ENCODE results near the gene UQCRC2.
"Not testable (repeated sequence)": the region's sequence is repeated elsewhere in the genome, so short reads cannot be mapped to it uniquely, and the experiment has no call there.

UQCRC2 gene

GRCh38 chr16:21990381-21990944, 37.3 kb downstream of the UQCRC2 start:
- peak overlapping the region; percentile 24 for H3K4me3 Mint-ChIP-seq

GRCh38 chr16:21991621-21992020, 38.5 kb downstream of the UQCRC2 start:
- Mint-ChIP-seq H3K4me1 (ENCODE audit: low read depth) (peaks cover 29% of the 10 kb centered on the region), H3K4me3 (peak overlapping the region; percentile 51), H3K36me3 (ENCODE audit: low read depth) (peaks cover 3% of the 10 kb centered on the region), H3K27me3 (ENCODE audit: low read depth) (no peaks in the 10 kb centered on the region), H3K27ac (peak overlapping the region; percentile 11), H3K9me3 (no peaks in the 10 kb centered on the region)
- DNase-seq (ENCODE audit: low spot score) = no peak

More at GRCh38 chr16:21990381-21990944, 37.3 kb downstream of the UQCRC2 start:
- no peak overlapping the region for H3K27ac Mint-ChIP-seq
- H3K27me3 Mint-ChIP-seq (ENCODE audit: low read depth) = no peaks in the 10 kb centered on the region
- H3K4me1 Mint-ChIP-seq (ENCODE audit: low read depth) = peaks cover 29% of the 10 kb centered on the region
- H3K36me3 Mint-ChIP-seq (ENCODE audit: low read depth) = peaks cover 12% of the 10 kb centered on the region
- no peaks in the 10 kb centered on the region for H3K9me3 Mint-ChIP-seq
- no peak for DNase-seq (ENCODE audit: low spot score)

GRCh38 chr16:21994856-21995465, 41.8 kb downstream of the UQCRC2 start:
- Mint-ChIP-seq H3K27ac (no peak overlapping the region), H3K27me3 (ENCODE audit: low read depth) (no peaks in the 10 kb centered on the region), H3K4me3 (no peak overlapping the region), H3K4me1 (ENCODE audit: low read depth) (peaks cover 25% of the 10 kb centered on the region), H3K9me3 (no peaks in the 10 kb centered on the region), H3K36me3 (ENCODE audit: low read depth) (no peaks in the 10 kb centered on the region)
- no peak for DNase-seq (ENCODE audit: low spot score)

GRCh38 chr16:21996923-21997696, 43.9 kb downstream of the UQCRC2 start:
- Mint-ChIP-seq H3K27ac (no peak overlapping the region), H3K9me3 (no peaks in the 10 kb centered on the region), H3K27me3 (ENCODE audit: low read depth) (peaks cover 2% of the 10 kb centered on the region), H3K36me3 (ENCODE audit: low read depth) (no peaks in the 10 kb centered on the region), H3K4me3 (no peak overlapping the region), H3K4me1 (ENCODE audit: low read depth) (peaks cover 10% of the 10 kb centered on the region)
- DNase-seq (ENCODE audit: low spot score) = no peak

- H3K36me3 Mint-ChIP-seq (ENCODE audit: low read depth) = no peaks in the 10 kb centered on the region
- H3K27ac Mint-ChIP-seq = no peak overlapping the region
- H3K4me1 Mint-ChIP-seq (ENCODE audit: low read depth) = peaks cover 9% of the 10 kb centered on the region
- H3K27me3 Mint-ChIP-seq (ENCODE audit: low read depth) = peaks cover 2% of the 10 kb centered on the region
- DNase-seq (ENCODE audit: low spot score) = no peak
- no peaks in the 10 kb centered on the region for H3K9me3 Mint-ChIP-seq
- no peak overlapping the region for H3K4me3 Mint-ChIP-seq
These were observed 44.7 kb downstream of the UQCRC2 start for GRCh38 chr16:21997697-21998480.

GRCh38 chr16:22001591-22001990, 48.4 kb downstream of the UQCRC2 start:
- Mint-ChIP-seq H3K9me3 (no peaks in the 10 kb centered on the region), H3K27me3 (ENCODE audit: low read depth) (peaks cover 2% of the 10 kb centered on the region), H3K4me1 (ENCODE audit: low read depth) (peaks cover 6% of the 10 kb centered on the region), H3K27ac (no peak overlapping the region), H3K4me3 (no peak overlapping the region), H3K36me3 (ENCODE audit: low read depth) (no peaks in the 10 kb centered on the region)
- DNase-seq (ENCODE audit: low spot score) = no peak

GRCh38 chr16:22002047-22002446, 48.9 kb downstream of the UQCRC2 start:
- H3K4me1 Mint-ChIP-seq (ENCODE audit: low read depth) = peaks cover 10% of the 10 kb centered on the region
- DNase-seq (ENCODE audit: low spot score); H3K9me3 Mint-ChIP-seq; H3K27me3 Mint-ChIP-seq (ENCODE audit: low read depth); H3K36me3 Mint-ChIP-seq (ENCODE audit: low read depth); H3K4me3 Mint-ChIP-seq; H3K27ac Mint-ChIP-seq: not testable (repeated sequence)

GRCh38 chr16:22003195-22003594, 50.0 kb downstream of the UQCRC2 start:
- Mint-ChIP-seq H3K4me1 (ENCODE audit: low read depth) (peaks cover 15% of the 10 kb centered on the region), H3K27me3 (ENCODE audit: low read depth) (peaks cover 9% of the 10 kb centered on the region), H3K36me3 (ENCODE audit: low read depth) (no peaks in the 10 kb centered on the region), H3K27ac (no peak overlapping the region), H3K4me3 (no peak overlapping the region), H3K9me3 (no peaks in the 10 kb centered on the region)
- no peak for DNase-seq (ENCODE audit: low spot score)

- Mint-ChIP-seq H3K27ac (no peak overlapping the region), H3K36me3 (ENCODE audit: low read depth) (no peaks in the 10 kb centered on the region), H3K4me1 (ENCODE audit: low read depth) (peaks cover 17% of the 10 kb centered on the region), H3K4me3 (no peak overlapping the region), H3K27me3 (ENCODE audit: low read depth) (peaks cover 9% of the 10 kb centered on the region), H3K9me3 (no peaks in the 10 kb centered on the region)
- DNase-seq (ENCODE audit: low spot score) = no peak
These were observed 51.2 kb downstream of the UQCRC2 start for GRCh38 chr16:22004341-22004740.

- Mint-ChIP-seq H3K4me1 (ENCODE audit: low read depth) (peaks cover 20% of the 10 kb centered on the region), H3K36me3 (ENCODE audit: low read depth) (peaks cover 4% of the 10 kb centered on the region), H3K4me3 (no peak overlapping the region), H3K27ac (no peak overlapping the region), H3K27me3 (ENCODE audit: low read depth) (peaks cover 9% of the 10 kb centered on the region), H3K9me3 (no peaks in the 10 kb centered on the region)
- DNase-seq (ENCODE audit: low spot score) = no peak
These were observed 52.6 kb downstream of the UQCRC2 start for GRCh38 chr16:22005746-22006145.

GRCh38 chr16:22006636-22007035, 53.5 kb downstream of the UQCRC2 start:
- H3K4me1 Mint-ChIP-seq (ENCODE audit: low read depth) = peaks cover 19% of the 10 kb centered on the region
- peaks cover 4% of the 10 kb centered on the region for H3K36me3 Mint-ChIP-seq (ENCODE audit: low read depth)
- H3K4me3 Mint-ChIP-seq = peak overlapping the region; percentile 84
- peaks cover 7% of the 10 kb centered on the region for H3K27me3 Mint-ChIP-seq (ENCODE audit: low read depth)
- no peaks in the 10 kb centered on the region for H3K9me3 Mint-ChIP-seq
- peak overlapping the region; percentile 81 for H3K27ac Mint-ChIP-seq
- DNase-seq (ENCODE audit: low spot score) = no peak

- H3K4me1 Mint-ChIP-seq (ENCODE audit: low read depth) = peaks cover 19% of the 10 kb centered on the region
- peak overlapping the region; percentile 84 for H3K4me3 Mint-ChIP-seq
- H3K9me3 Mint-ChIP-seq = no peaks in the 10 kb centered on the region
- H3K27ac Mint-ChIP-seq = peak overlapping the region; percentile 81
- peaks cover 4% of the 10 kb centered on the region for H3K36me3 Mint-ChIP-seq (ENCODE audit: low read depth)
- H3K27me3 Mint-ChIP-seq (ENCODE audit: low read depth) = peaks cover 7% of the 10 kb centered on the region
- DNase-seq (ENCODE audit: low spot score) = no peak
These were observed 54.0 kb downstream of the UQCRC2 start for GRCh38 chr16:22007159-22007508.

GRCh38 chr16:22007509-22008214, 54.5 kb downstream of the UQCRC2 start, which contains the start of gene MOSMO:
TSS of gene MOSMO (plus strand) at chr16:22008111. CDS start at chr16:22008302, 191 bp downstream.
- no peaks in the 10 kb centered on the region for H3K9me3 Mint-ChIP-seq

More at GRCh38 chr16:22007509-22008214, 54.5 kb downstream of the UQCRC2 start, which contains the start of gene MOSMO:
- peak within 1 kb of the TSS; percentile 81 for H3K27ac Mint-ChIP-seq
- H3K27me3 Mint-ChIP-seq (ENCODE audit: low read depth) = peaks cover 7% of the 10 kb centered on the region
- H3K4me3 Mint-ChIP-seq = peak within 1 kb of the TSS; percentile 86
- peak; percentile 58 for DNase-seq (ENCODE audit: low spot score)
- peaks cover 4% of the 10 kb centered on the region for H3K36me3 Mint-ChIP-seq (ENCODE audit: low read depth)
- H3K4me1 Mint-ChIP-seq (ENCODE audit: low read depth) = peaks cover 23% of the 10 kb centered on the region
